ENCODE data around the gene SLC16A14. TPM values are rescaled to one million over a fixed set of nuclear protein-coding genes. Genes with fewer than 3 reads are reported as not detected.

The SLC16A14 gene
- total RNA-seq, 3 donors from 2014 or later (not counting 1 experiment from before 2014, with no cell fraction given), result 0.10 to 0.52 (median 0.23) TPM

DNA sequence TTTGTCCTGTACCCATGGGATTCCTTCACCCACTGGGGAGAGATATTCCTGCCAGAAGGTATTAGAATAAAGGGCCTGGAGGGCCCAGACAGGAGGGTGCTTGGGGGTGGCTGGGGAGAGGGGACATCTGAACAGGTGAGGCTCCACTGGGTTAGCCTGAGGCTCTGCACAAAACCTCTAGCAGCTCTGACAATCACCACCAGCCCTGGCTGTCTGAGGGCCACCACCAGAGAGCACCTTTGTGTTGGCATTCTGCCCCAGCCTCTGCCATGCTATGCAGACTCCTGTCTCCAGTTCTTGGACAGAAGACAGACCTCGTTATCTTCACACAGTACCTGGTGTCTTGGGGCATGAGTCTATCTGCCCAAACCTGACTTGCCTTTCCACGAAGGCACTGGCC is 25.3 kb downstream of the SLC16A14 start:
- Mint-ChIP-seq H3K9me3 (no peaks in the 10 kb centered on the region), H3K4me3 (no peak overlapping the region), H3K27me3 (ENCODE audit: low read depth in 2 of 2) (no peaks in the 10 kb centered on the region), H3K27ac (no peak overlapping the region), H3K4me1 (no peaks in the 10 kb centered on the region), H3K36me3 (no peaks in the 10 kb centered on the region)
- WGBS (ENCODE audit: insufficient coverage), result 91% methylated on average over 2 of the region's 2 CpGs
- ATAC-seq (no peak), DNase-seq (no peak)
- no peaks in the 10 kb centered on the region for H3K4me1 ChIP-seq (ENCODE audit: control insufficient read depth, insufficient read depth, low read length)
- no peaks in the 10 kb centered on the region for H3K36me3 ChIP-seq (ENCODE audit: control insufficient read depth, insufficient read depth, low read length)
- no peak overlapping the region for H3K4me3 ChIP-seq (ENCODE audit: low read length)
- intact Hi-C loops (cut with micrococcal nuclease), result no loop called here
- H3K9me3 ChIP-seq (ENCODE audit: control insufficient read depth, insufficient read depth, low read length), result no peaks in the 10 kb centered on the region
- TF ChIP-seq, protein P1, sequence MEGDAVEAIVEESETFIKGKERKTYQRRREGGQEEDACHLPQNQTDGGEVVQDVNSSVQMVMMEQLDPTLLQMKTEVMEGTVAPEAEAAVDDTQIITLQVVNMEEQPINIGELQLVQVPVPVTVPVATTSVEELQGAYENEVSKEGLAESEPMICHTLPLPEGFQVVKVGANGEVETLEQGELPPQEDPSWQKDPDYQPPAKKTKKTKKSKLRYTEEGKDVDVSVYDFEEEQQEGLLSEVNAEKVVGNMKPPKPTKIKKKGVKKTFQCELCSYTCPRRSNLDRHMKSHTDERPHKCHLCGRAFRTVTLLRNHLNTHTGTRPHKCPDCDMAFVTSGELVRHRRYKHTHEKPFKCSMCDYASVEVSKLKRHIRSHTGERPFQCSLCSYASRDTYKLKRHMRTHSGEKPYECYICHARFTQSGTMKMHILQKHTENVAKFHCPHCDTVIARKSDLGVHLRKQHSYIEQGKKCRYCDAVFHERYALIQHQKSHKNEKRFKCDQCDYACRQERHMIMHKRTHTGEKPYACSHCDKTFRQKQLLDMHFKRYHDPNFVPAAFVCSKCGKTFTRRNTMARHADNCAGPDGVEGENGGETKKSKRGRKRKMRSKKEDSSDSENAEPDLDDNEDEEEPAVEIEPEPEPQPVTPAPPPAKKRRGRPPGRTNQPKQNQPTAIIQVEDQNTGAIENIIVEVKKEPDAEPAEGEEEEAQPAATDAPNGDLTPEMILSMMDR (IDR thresholded peaks at IDR 0.05), result no peak
- no peaks in the 10 kb centered on the region for H3K27me3 ChIP-seq (ENCODE audit: control insufficient read depth, insufficient read depth, low read length)
- H3K27ac ChIP-seq (ENCODE audit: low read length), result no peak overlapping the region

DNA sequence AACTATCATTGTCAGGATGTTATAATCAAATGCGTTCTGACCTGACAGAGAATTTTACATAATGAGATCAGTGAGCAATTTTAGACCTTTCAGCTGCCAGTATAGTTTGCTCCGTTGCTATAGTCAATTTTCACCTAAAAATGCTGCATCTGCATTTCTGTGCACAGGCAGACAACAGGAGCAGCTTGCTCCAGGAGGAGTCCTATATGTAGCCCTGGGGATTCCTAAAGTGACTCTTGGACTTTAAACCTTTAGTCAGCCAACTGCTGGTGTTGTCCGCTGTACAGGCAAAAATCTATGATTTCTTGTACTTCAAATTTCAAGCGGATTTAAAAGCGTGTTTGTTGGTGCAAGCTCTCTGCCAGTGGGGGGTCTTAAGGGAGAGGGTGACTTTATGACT is 25.7 kb downstream of the SLC16A14 start:
- H3K36me3 Mint-ChIP-seq, result no peaks in the 10 kb centered on the region
- DNase-seq, result no peak
- no peaks in the 10 kb centered on the region for H3K27me3 Mint-ChIP-seq (ENCODE audit: low read depth in 2 of 2)
- H3K4me3 Mint-ChIP-seq, result no peak overlapping the region
- H3K27me3 ChIP-seq (ENCODE audit: control insufficient read depth, insufficient read depth, low read length), result no peaks in the 10 kb centered on the region
- intact Hi-C loops (cut with micrococcal nuclease), result no loop called here
- H3K9me3 Mint-ChIP-seq, result no peaks in the 10 kb centered on the region
- H3K27ac ChIP-seq (ENCODE audit: low read length), result no peak overlapping the region
- no peaks in the 10 kb centered on the region for H3K36me3 ChIP-seq (ENCODE audit: control insufficient read depth, insufficient read depth, low read length)
- H3K4me3 ChIP-seq (ENCODE audit: low read length), result no peak overlapping the region
- H3K9me3 ChIP-seq (ENCODE audit: control insufficient read depth, insufficient read depth, low read length), result no peaks in the 10 kb centered on the region
- no peak for ATAC-seq
- WGBS (ENCODE audit: insufficient coverage), result 95% methylated on average over 5 of the region's 5 CpGs
- H3K27ac Mint-ChIP-seq, result no peak overlapping the region
- no peaks in the 10 kb centered on the region for H3K4me1 ChIP-seq (ENCODE audit: control insufficient read depth, insufficient read depth, low read length)
- no peaks in the 10 kb centered on the region for H3K4me1 Mint-ChIP-seq
- TF ChIP-seq, protein P1 (IDR thresholded peaks at IDR 0.05), result no peak

DNA sequence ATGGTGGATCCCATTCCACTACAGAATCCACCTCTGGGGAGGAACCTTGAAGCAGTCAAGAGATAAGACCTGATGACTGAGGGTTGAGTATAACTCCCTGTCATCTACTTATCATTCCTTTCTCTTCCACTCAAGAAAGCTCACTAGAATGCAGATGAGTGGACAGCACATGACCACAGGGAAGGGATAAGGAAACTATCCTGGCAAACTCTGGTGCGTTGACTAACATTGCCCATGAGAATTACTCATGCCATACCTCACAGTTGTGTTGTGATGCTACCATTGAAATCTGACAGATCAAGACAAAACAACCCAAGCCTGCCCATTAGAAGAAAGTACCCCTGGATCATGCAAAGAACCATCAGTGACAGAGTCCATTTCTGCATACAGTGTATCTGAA is 26.5 kb downstream of the SLC16A14 start:
- DNase-seq (no peak), ATAC-seq (no peak)
- Mint-ChIP-seq H3K27ac (no peak overlapping the region), H3K9me3 (no peaks in the 10 kb centered on the region), H3K4me3 (no peak overlapping the region), H3K4me1 (no peaks in the 10 kb centered on the region), H3K36me3 (no peaks in the 10 kb centered on the region), H3K27me3 (ENCODE audit: low read depth in 2 of 2) (no peaks in the 10 kb centered on the region)
- H3K4me1 ChIP-seq (ENCODE audit: control insufficient read depth, insufficient read depth, low read length), result no peaks in the 10 kb centered on the region
- H3K27me3 ChIP-seq (ENCODE audit: control insufficient read depth, insufficient read depth, low read length), result no peaks in the 10 kb centered on the region
- H3K36me3 ChIP-seq (ENCODE audit: control insufficient read depth, insufficient read depth, low read length), result no peaks in the 10 kb centered on the region
- intact Hi-C loops (cut with micrococcal nuclease), result no loop called here
- H3K4me3 ChIP-seq (ENCODE audit: low read length), result no peak overlapping the region
- 94% methylated on average over 1 of the region's 1 CpG for WGBS (ENCODE audit: insufficient coverage)
- TF ChIP-seq, protein P1 (IDR thresholded peaks at IDR 0.05), result no peak
- H3K9me3 ChIP-seq (ENCODE audit: control insufficient read depth, insufficient read depth, low read length), result no peaks in the 10 kb centered on the region
- no peak overlapping the region for H3K27ac ChIP-seq (ENCODE audit: low read length)

DNA sequence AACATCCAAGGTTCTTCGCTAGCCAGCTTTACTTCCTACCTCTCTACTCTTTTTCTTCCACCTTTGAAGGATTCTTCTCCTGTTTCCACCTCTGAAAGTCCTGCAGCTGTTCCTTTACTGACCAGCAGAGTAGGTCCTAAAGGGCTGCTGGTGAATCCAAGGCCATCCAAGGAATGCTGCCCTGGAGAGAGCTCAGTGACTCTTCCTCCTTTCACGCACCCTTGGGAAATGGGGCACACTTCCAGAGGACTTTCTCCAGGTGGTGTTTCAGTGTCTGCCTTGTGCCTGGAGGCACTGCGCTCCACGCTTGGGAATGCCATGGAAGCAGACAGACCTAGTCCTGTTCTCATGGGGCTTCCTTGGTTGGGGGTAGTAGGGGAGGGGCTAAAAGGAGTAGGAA is 45.4 kb downstream of the SLC16A14 start:
- 95% methylated on average over 4 of the region's 4 CpGs for WGBS (ENCODE audit: insufficient coverage)
- no peak overlapping the region for H3K4me3 ChIP-seq (ENCODE audit: low read length)
- no peaks in the 10 kb centered on the region for H3K4me1 ChIP-seq (ENCODE audit: control insufficient read depth, insufficient read depth, low read length)
- H3K9me3 Mint-ChIP-seq, result no peaks in the 10 kb centered on the region
- H3K27me3 ChIP-seq (ENCODE audit: control insufficient read depth, insufficient read depth, low read length), result no peaks in the 10 kb centered on the region
- no peaks in the 10 kb centered on the region for H3K9me3 ChIP-seq (ENCODE audit: control insufficient read depth, insufficient read depth, low read length)
- TF ChIP-seq, protein P1 (IDR thresholded peaks at IDR 0.05), result no peak
- no peak overlapping the region for H3K27ac ChIP-seq (ENCODE audit: low read length)
- no peak overlapping the region for H3K27ac Mint-ChIP-seq
- no peaks in the 10 kb centered on the region for H3K4me1 Mint-ChIP-seq
- DNase-seq (no peak), ATAC-seq (no peak)
- no peak overlapping the region for H3K4me3 Mint-ChIP-seq
- intact Hi-C loops (cut with micrococcal nuclease), result no loop called here
- no peaks in the 10 kb centered on the region for H3K36me3 Mint-ChIP-seq
- no peaks in the 10 kb centered on the region for H3K36me3 ChIP-seq (ENCODE audit: control insufficient read depth, insufficient read depth, low read length)
- H3K27me3 Mint-ChIP-seq (ENCODE audit: low read depth in 2 of 2), result peaks cover 0 to 3% of the 10 kb centered on the region in 2 donors

All from natural killer cell (primary cell).